K562 (cell line): Measurements from ENCODE around the gene RND1.

Source experiments
- CHD1 ChIP-seq: fragments of 200-600 bp; sonication (generic); IDR thresholded peaks from one replicate; pipeline ENCODE4 v1.6.1; 2012; ENCODE audit warnings: mild to moderate bottlenecking, moderate library complexity, low read length, inconsistent platforms
- CTCF ChIP-seq, 3 experiments: IDR thresholded peaks in 2 of 3; conservative IDR thresholded peaks in 1 of 3; 2 replicates each; pipeline ENCODE4 v1.5.1; 2011 to 2012; ENCODE audit warnings: low read length in 3 of 3, mild to moderate bottlenecking in 3 of 3, control low read depth in 2 of 3, improper control_type of control experiment in 1 of 3, inconsistent platforms in 1 of 3, low read depth in 1 of 3, mixed read lengths in 1 of 3, moderate library complexity in 1 of 3; ENCODE audit not compliant: insufficient read depth in 2 of 3
- E2F5 ChIP-seq: sonication (generic); formaldehyde crosslinking; IDR thresholded peaks from 2 replicates; pipeline ENCODE4 v1.8.0; 2022; ENCODE audit warnings: mild to moderate bottlenecking, missing genetic modification reagents
- EP400 ChIP-seq: fragments of 450-650 bp; IDR thresholded peaks from 2 replicates; pipeline ENCODE4 v1.6.1; 2017; ENCODE audit warnings: antibody characterized with exemption, mild to moderate bottlenecking, moderate library complexity
- EZH2 ChIP-seq: IDR thresholded peaks from 2 replicates; pipeline ENCODE4 v1.6.1; 2012; ENCODE audit warnings: low read depth, mild to moderate bottlenecking, inconsistent platforms, low read length, borderline replicate concordance
- FOXJ2 ChIP-seq: fragments of 200-800 bp; sonication (Bioruptor generic); IDR thresholded peaks from 2 replicates; pipeline ENCODE4 v1.6.1; 2016; ENCODE audit warnings: missing genetic modification characterization, missing compliant biosample characterization
- KDM5B ChIP-seq: fragments of 200-600 bp; sonication (generic); IDR thresholded peaks from 2 replicates; pipeline ENCODE4 v1.6.1; 2012; ENCODE audit warnings: low read depth, mild to moderate bottlenecking, moderate library complexity, low read length, control low read depth, inconsistent platforms; ENCODE audit not compliant: insufficient replicate concordance
- L3MBTL2 ChIP-seq: fragments of 450-650 bp; IDR thresholded peaks from 2 replicates; pipeline ENCODE4 v1.6.1; 2016; ENCODE audit warnings: mild to moderate bottlenecking, moderate library complexity
- MTA1 ChIP-seq: fragments of 450-650 bp; IDR thresholded peaks from 2 replicates; pipeline ENCODE4 v1.6.1; 2017; ENCODE audit warnings: borderline replicate concordance
- MYC ChIP-seq, 2 experiments: fragments of 250-450 bp in 1 of 2; sonication (Bioruptor Pico) in 1 of 2; IDR thresholded peaks; 2 replicates each; pipeline versions ENCODE4 v1.5.1 to v1.6.1; 2012 to 2021; ENCODE audit warnings: low read depth in 2 of 2, borderline replicate concordance in 1 of 2, improper control_type of control experiment in 1 of 2, low read length in 1 of 2, mild to moderate bottlenecking in 1 of 2, moderate library complexity in 1 of 2
- NFXL1 ChIP-seq: fragments of 450-650 bp; formaldehyde crosslinking; IDR thresholded peaks from 2 replicates; pipeline ENCODE4 v1.4.0; 2021; ENCODE audit warnings: mild to moderate bottlenecking
- PCBP1 ChIP-seq: fragments of 200-400 bp; formaldehyde crosslinking; IDR thresholded peaks from 2 replicates; pipeline ENCODE4 v1.6.1; 2018; ENCODE audit warnings: mild to moderate bottlenecking, low read depth, low read length; ENCODE audit not compliant: poor library complexity, severe bottlenecking
- SPI1 ChIP-seq: IDR thresholded peaks from 2 replicates; pipeline ENCODE4 v1.6.1; 2011; ENCODE audit warnings: low read depth, low read length, control low read depth, borderline replicate concordance
- YY1 ChIP-seq, 3 experiments: IDR thresholded peaks; 2 replicates each; pipeline ENCODE4 v1.6.1; 2011; ENCODE audit warnings: low read length in 2 of 3, mild to moderate bottlenecking in 2 of 3, moderate library complexity in 2 of 3, borderline replicate concordance in 1 of 3, control low read depth in 1 of 3, low read depth in 1 of 3; ENCODE audit not compliant: insufficient read depth in 3 of 3, insufficient replicate concordance in 2 of 3, control insufficient read depth in 1 of 3, insufficient read length in 1 of 3; ENCODE audit errors: extremely low read depth in 1 of 3

GRCh38 chr12:48824112-48824511, 41.6 kb downstream of the RND1 start:
- TF ChIP-seq CTCF (IDR thresholded peaks at IDR 0.05 in 2 of 3, conservative IDR thresholded peaks at IDR 0.05 in 1 of 3; ENCODE audit: insufficient read depth in 2 of 3, low read depth in 1 of 3, low read length in 3 of 3) = no peak
- TF ChIP-seq L3MBTL2 = no peak
- TF ChIP-seq NFXL1 = no peak
- TF ChIP-seq E2F5 = no peak
- no peak for TF ChIP-seq EZH2
- TF ChIP-seq MTA1 = no peak
- TF ChIP-seq KDM5B = no peak
- TF ChIP-seq PCBP1 = no peak
- TF ChIP-seq CHD1 = no peak
- no peak for TF ChIP-seq EP400
- no peak for TF ChIP-seq FOXJ2 (tag)
- no peak for TF ChIP-seq YY1 (IDR thresholded peaks at IDR 0.05; ENCODE audit: borderline replicate concordance in 1 of 3, control insufficient read depth in 1 of 3, extremely low read depth in 1 of 3, insufficient read depth in 3 of 3, insufficient read length in 1 of 3, insufficient replicate concordance in 2 of 3, low read depth in 1 of 3, low read length in 2 of 3)
- TF ChIP-seq MYC (IDR thresholded peaks at IDR 0.05; ENCODE audit: low read depth, low read length) = no peak
- TF ChIP-seq MYC (CRISPR knock-in tag; IDR thresholded peaks at IDR 0.05; ENCODE audit: borderline replicate concordance, low read depth) = no peak
- no peak for TF ChIP-seq SPI1
